GM12878 (cell line): ENCODE results near the gene ZYX. TPM values are rescaled to one million over a fixed set of nuclear protein-coding genes. Genes with fewer than 3 reads are reported as not detected.

Experiments
- ATAC-seq: fragments of 200-7000 bp; cut with Tn5 transposase; 3 replicates; pipeline ENCODE4 v1.9.1; 2020; ENCODE audit warnings: mild to moderate bottlenecking, moderate library complexity
- BruUV-seq: library from RNA; stranded (reverse); fragments of 400-500 nt; replicated peaks from 2 replicates; lab custom pipeline; 2021; lab: Mats Ljungman, UMichigan
- CTCF ChIA-PET: fragments of 300-600 bp; sonication (Branson Sonifier 250); formaldehyde crosslinking; extraction: SDS; loops from one replicate; lab custom pipeline; 2021; ENCODE audit warnings: inconsistent platforms; lab: Yijun Ruan, JAX
- POLR2A ChIA-PET: fragments of 350-600 bp; formaldehyde crosslinking; extraction: SDS; loops from one replicate; lab custom pipeline; 2021; ENCODE audit warnings: inconsistent platforms; lab: Charles Lee
- RAD21 ChIA-PET: fragments of 300-600 bp; sonication (Branson Sonifier 250); formaldehyde crosslinking; loops from one replicate; lab custom pipeline; 2023; ENCODE audit warnings: antibody characterized with exemption; ENCODE audit not compliant: unreplicated experiment; lab: Charles Lee
- SMC1A ChIA-PET: fragments of 300-600 bp; sonication (Branson Sonifier 250); formaldehyde crosslinking; loops from one replicate; lab custom pipeline; 2023; ENCODE audit not compliant: unreplicated experiment, uncharacterized antibody; lab: Charles Lee
- DNase-seq: peaks from one replicate; pipeline ENCODE4 v3.0.0-alpha.2; 2011; ENCODE audit warnings: low read depth, low spot score
- FAIRE-seq: peaks from 3 replicates; lab custom pipeline; 2011; peaks lifted over from hg19 to GRCh38; lab: Jason Lieb, UNC
- H2AFZ ChIP-seq: 2 replicates; pipeline ENCODE4 v1.6.0; 2011; ENCODE audit warnings: low read depth, low read length, control low read depth; ENCODE audit not compliant: control insufficient read depth
- H3K27ac ChIP-seq: 2 replicates; pipeline ENCODE4 v1.5.1; 2011; ENCODE audit warnings: control low read depth; ENCODE audit not compliant: control insufficient read depth, insufficient read depth
- H3K27me3 ChIP-seq, 2 experiments: replicated peaks in 1 of 2; 2 replicates each; pipeline versions ENCODE4 v1.6.0 to v1.6.1; 2011; ENCODE audit warnings: low read length in 1 of 2; ENCODE audit not compliant: control insufficient read depth in 2 of 2, insufficient read depth in 2 of 2
- H3K36me3 ChIP-seq, 2 experiments: 2 replicates each; pipeline ENCODE4 v1.5.1; 2011; ENCODE audit warnings: low read length in 1 of 2; ENCODE audit not compliant: control insufficient read depth in 2 of 2, insufficient read depth in 2 of 2
- H3K4me1 ChIP-seq: 2 replicates; pipeline ENCODE4 v1.6.1; 2011; ENCODE audit warnings: mild to moderate bottlenecking, low read length, moderate library complexity, mixed read lengths; ENCODE audit not compliant: control insufficient read depth, insufficient read depth
- H3K4me2 ChIP-seq: 2 replicates; pipeline ENCODE4 v1.6.0; 2011; ENCODE audit warnings: control low read depth; ENCODE audit not compliant: control insufficient read depth, insufficient read depth
- H3K4me3 ChIP-seq: fragments of 200-600 bp; sonication (generic); 2 replicates; pipeline ENCODE4 v1.5.1; 2016
- H3K79me2 ChIP-seq: 2 replicates; pipeline ENCODE4 v1.6.0; 2011; ENCODE audit warnings: low read length; ENCODE audit not compliant: control insufficient read depth, insufficient read depth
- H3K9ac ChIP-seq: 2 replicates; pipeline ENCODE4 v1.8.0; 2011; ENCODE audit warnings: low read length, control low read depth, mixed read lengths; ENCODE audit not compliant: control insufficient read depth, insufficient read depth
- H3K9me3 ChIP-seq: replicated peaks from 3 replicates; pipeline ENCODE4 v1.5.1; 2011; ENCODE audit warnings: mild to moderate bottlenecking, low read length; ENCODE audit not compliant: control insufficient read depth, insufficient read depth
- H4K20me1 ChIP-seq: 2 replicates; pipeline ENCODE4 v1.6.0; 2011; ENCODE audit not compliant: control insufficient read depth, insufficient read depth
- IKZF1 ChIP-seq: fragments of 450-650 bp; conservative IDR thresholded peaks from 2 replicates; pipeline ENCODE4 v1.6.1; 2017; ENCODE audit warnings: antibody characterized with exemption, mild to moderate bottlenecking
- LARP7 ChIP-seq: fragments of 450-650 bp; IDR thresholded peaks from 2 replicates; pipeline ENCODE4 v1.6.1; 2017; ENCODE audit warnings: mild to moderate bottlenecking
- NFYA ChIP-seq: IDR thresholded peaks from 2 replicates; pipeline ENCODE4 v1.6.1; 2011; ENCODE audit warnings: low read depth, mild to moderate bottlenecking, low read length, improper control_type of control experiment, borderline replicate concordance
- NFYB ChIP-seq: IDR thresholded peaks from 2 replicates; pipeline ENCODE4 v1.6.1; 2011; ENCODE audit warnings: low read depth, mild to moderate bottlenecking, low read length, improper control_type of control experiment, moderate library complexity; ENCODE audit not compliant: insufficient read depth
- SMC3 ChIP-seq: IDR thresholded peaks from 2 replicates; pipeline ENCODE4 v1.6.1; 2011; ENCODE audit warnings: low read length, improper control_type of control experiment, borderline replicate concordance
- WGBS: methylation state at CpG from one replicate; pipeline ENCODE4 v1.1.6; 2016; ENCODE audit warnings: low lambda C conversion rate; ENCODE audit not compliant: insufficient replicate concordance, insufficient coverage; ENCODE audit errors: missing lambda C conversion rate; 5-methylcytosine and 5-hydroxymethylcytosine counted together
- in situ Hi-C: fragments of 300-500 bp; cut with MboI; formaldehyde crosslinking; loops from 9 replicates; pipeline ENCODE4 v1.14.3; 2018; ENCODE audit warnings: mixed read lengths
- intact Hi-C: fragments of 100-400 bp; cut with micrococcal nuclease; formaldehyde crosslinking; loops from one replicate; pipeline ENCODE4 v1.14.2; 2022; ENCODE audit not compliant: unreplicated experiment
- polyA plus RNA-seq, 11 experiments: library from polyadenylated mRNA; depleted of rRNA in 4 of 11; unstranded in 6 of 11; stranded (reverse) in 5 of 11; fragments of >200 nt; fragmentation: Nextera tagmentation in 4 of 11; fragmentation: Illumina TruSeq in 1 of 11; extraction: Ambion mirVana in 4 of 11; extraction: Trizol in 1 of 11; gene quantifications; 1 replicate in 1 of 11; 2 replicates in 10 of 11; pipeline versions ENCODE4 v1.2.1 to v1.2.3, GENCODE V29; 2011 to 2016; ENCODE audit warnings: inconsistent platforms in 2 of 11, missing spikeins in 2 of 11, low read depth in 1 of 11
- total RNA-seq, 4 experiments: library from RNA; depleted of rRNA in 3 of 4; stranded (reverse); fragments of >200 nt in 3 of 4; fragmentation: Illumina TruSeq in 1 of 4; extraction: Trizol in 1 of 4; gene quantifications; 2 replicates each; pipeline versions ENCODE4 v1.2.1 to v1.2.3, GENCODE V29; 2013 to 2021
- TF ChIP-seq, protein P1 (sequence below): fragments of 450-650 bp; IDR thresholded peaks from 2 replicates; pipeline ENCODE4 v1.6.1; 2017; ENCODE audit warnings: mild to moderate bottlenecking

The ZYX gene
- total and polyA plus RNA-seq, 10 of the 15 experiments (the other 5 are each of a cell fraction or from before 2014, with no cell fraction given) = 2.1 to 100 (median 27.6) TPM

DNA sequence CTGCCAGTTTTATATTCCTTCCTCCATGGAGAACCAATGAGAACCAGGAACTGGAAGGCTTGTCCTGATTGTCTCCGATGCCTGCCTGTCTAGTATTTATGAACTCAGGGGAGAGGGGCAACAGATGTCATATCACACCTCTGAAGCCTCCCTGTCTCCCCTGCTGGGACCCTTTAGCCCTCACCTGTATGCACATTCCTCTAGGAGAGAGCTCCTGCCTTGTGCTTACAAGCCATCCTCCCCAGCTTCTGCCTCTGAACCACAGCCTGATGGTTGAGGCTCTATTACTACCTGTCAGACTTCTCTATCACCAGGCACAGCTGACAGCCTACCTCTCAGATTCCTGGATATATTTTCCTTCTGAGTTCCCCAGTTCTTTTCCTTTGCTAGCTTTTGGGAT lies 12.8 kb upstream of the ZYX start:
- TF ChIP-seq, protein P1, sequence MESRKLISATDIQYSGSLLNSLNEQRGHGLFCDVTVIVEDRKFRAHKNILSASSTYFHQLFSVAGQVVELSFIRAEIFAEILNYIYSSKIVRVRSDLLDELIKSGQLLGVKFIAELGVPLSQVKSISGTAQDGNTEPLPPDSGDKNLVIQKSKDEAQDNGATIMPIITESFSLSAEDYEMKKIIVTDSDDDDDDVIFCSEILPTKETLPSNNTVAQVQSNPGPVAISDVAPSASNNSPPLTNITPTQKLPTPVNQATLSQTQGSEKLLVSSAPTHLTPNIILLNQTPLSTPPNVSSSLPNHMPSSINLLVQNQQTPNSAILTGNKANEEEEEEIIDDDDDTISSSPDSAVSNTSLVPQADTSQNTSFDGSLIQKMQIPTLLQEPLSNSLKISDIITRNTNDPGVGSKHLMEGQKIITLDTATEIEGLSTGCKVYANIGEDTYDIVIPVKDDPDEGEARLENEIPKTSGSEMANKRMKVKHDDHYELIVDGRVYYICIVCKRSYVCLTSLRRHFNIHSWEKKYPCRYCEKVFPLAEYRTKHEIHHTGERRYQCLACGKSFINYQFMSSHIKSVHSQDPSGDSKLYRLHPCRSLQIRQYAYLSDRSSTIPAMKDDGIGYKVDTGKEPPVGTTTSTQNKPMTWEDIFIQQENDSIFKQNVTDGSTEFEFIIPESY = no peak
- TF ChIP-seq NFYB (no peak), LARP7 (no peak), IKZF1 (no peak), NFYA (no peak), SMC3 (no peak)
- FAIRE-seq (no peak), ATAC-seq (no peak), DNase-seq (no peak)
- H3K27me3 ChIP-seq = peaks cover 4 to 7% of the 10 kb centered on the region in 2 experiments; a peak in 3 of 4 replicates
- no peaks in the 10 kb centered on the region for H3K9me3 ChIP-seq
- H3K4me2 ChIP-seq = no peak overlapping the region
- no peak overlapping the region for H3K27ac ChIP-seq
- H2AFZ ChIP-seq = no peak overlapping the region
- no peaks in the 10 kb centered on the region for H3K79me2 ChIP-seq
- SMC1A ChIA-PET = no interaction called here
- no peaks in the 10 kb centered on the region for H3K36me3 ChIP-seq
- no peaks in the 10 kb centered on the region for H4K20me1 ChIP-seq
- no peak overlapping the region for H3K4me3 ChIP-seq
- RAD21 ChIA-PET = no interaction called here
- no peak overlapping the region for H3K9ac ChIP-seq
- in situ Hi-C loops = no loop called here
- CTCF ChIA-PET = interaction anchor here (2.1 to 2.6 kb wide), 3 partner anchors 11 to 128 kb away, joined by 8 to 10 read pairs (median 9); no protein-coding TSS in a partner anchor
- no peaks in the 10 kb centered on the region for H3K4me1 ChIP-seq
- WGBS = 69% methylated on average over 1 of the region's 1 CpG
- BruUV-seq = no TSS peak
- intact Hi-C loops = loop anchor here (5.0 kb wide), 1 partner anchor 41 kb away; no protein-coding TSS in a partner anchor
- POLR2A ChIA-PET = no interaction called here
